HG03521 (cell line): ENCODE measurements around the gene CNOT4.
"Not testable (repeated sequence)": the region's sequence is repeated elsewhere in the genome, so short reads cannot be mapped to it uniquely, and the experiment has no call there.

ENCODE experiments used
- ATAC-seq: cut with Tn5 transposase; IDR thresholded peaks from one replicate; pipeline ENCODE4 v1.9.1; 2021; ENCODE audit warnings: mild to moderate bottlenecking, moderate library complexity; ENCODE audit not compliant: unreplicated experiment

Gene CNOT4

GRCh38 chr7:135368416-135369186 is 141.3 kb downstream of the CNOT4 start:
- ATAC-seq, result no peak

- ATAC-seq, result no peak
Observed at GRCh38 chr7:135366843-135367508, 142.9 kb downstream of the CNOT4 start.

GRCh38 chr7:135365721-135366120 is 144.2 kb downstream of the CNOT4 start:
- ATAC-seq, result no peak

- no peak for ATAC-seq
Observed at GRCh38 chr7:135364206-135364605, 145.7 kb downstream of the CNOT4 start.

- no peak for ATAC-seq
Observed at GRCh38 chr7:135362871-135363270, 147.0 kb downstream of the CNOT4 start.

GRCh38 chr7:135361788-135362187 is 148.1 kb downstream of the CNOT4 start:
- no peak for ATAC-seq

DNA sequence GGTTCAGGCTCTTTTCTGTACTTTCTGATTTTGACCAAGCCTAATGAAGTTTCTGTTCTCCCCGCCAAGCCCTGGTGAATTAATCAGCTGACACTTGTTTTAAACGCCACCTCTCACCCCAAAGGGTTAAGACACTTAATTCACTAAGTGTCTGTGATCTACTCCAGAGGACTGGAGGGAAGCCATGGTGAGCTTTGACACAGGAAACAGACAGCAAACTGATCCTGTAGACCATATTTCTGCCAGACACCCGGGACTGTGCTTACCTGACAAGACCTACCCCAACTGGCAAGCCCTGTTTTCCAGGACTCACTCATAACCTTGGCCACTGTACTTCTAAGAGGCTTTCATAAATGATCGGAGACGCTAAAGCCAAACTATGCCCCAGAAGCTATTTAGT is 150.3 kb downstream of the CNOT4 start:
- ATAC-seq, result no peak

DNA sequence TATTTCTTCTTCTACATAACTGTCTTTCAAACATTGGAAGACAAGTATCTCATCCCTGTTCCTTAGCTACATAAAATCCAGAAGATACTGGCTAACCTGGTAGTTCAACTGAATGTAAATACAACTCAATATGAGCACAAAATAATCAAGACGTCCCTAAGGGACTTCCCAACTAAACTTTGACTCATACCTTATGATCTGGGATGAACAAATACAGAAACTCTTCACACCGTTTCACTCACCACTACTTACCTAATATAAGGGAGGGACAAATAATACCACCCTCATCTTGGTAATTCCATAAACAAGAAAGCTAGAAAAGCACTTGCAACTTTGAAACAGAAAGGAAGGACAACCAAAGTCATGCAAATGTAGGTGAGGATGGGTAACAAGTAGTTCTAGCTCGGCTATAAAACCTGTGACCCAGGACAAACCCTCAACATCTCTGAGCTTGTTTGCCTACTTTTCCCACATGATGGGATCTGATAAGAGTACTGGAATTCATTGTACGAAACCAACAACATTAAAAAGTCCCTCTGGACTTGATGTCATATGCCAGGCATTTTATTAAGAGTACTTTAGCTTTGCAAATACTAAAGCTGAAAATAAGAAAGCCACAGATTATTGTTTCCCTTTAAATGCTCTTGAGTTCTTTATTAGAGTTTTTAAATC is 154.4 kb downstream of the CNOT4 start:
- no peak for ATAC-seq

- no peak for ATAC-seq
Observed at GRCh38 chr7:135353832-135354231, 156.1 kb downstream of the CNOT4 start.

DNA sequence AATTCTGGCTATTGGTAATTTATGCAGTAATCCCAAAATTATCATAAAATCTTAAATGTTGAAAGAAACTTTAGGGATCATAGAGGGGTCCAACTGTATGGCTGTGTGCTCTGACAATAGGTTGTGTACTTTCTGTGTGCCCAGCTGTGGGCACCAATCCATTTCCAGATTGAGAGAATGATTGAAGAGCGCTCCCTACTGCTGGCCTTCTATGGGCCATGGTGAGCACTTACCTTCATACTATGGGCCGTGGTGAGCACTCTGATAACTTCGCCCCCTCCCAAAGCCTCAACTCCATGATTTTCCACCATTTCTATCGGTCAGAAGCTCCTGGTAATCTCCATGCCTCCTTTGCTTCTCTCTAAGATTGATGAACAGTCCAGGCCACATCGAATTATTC is 157.6 kb downstream of the CNOT4 start:
- ATAC-seq, result no peak

DNA sequence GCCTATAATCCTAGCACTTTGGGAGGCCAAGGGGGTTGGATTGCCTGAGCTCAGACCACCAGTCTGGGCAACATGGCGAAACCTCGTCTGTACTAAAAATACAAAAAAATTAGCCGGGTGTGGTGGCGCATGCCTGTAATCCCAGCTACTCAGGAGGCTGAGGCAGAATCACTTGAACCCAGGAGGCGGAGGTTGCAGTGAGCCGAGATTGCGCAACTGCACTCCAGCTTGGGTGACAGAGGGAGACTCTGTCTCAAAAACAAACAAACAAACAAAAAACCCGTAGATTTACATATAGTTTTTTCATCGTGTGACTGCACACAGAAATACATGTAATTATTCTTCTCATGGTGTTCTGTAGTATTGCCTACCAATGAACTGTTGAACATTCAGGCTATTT is 158.8 kb downstream of the CNOT4 start:
- not testable (repeated sequence) for ATAC-seq

- ATAC-seq, result no peak
Observed at GRCh38 chr7:135349746-135350145, 160.2 kb downstream of the CNOT4 start.

- no peak for ATAC-seq
Observed at GRCh38 chr7:135348493-135348892, 161.4 kb downstream of the CNOT4 start.

- no peak for ATAC-seq
Observed at GRCh38 chr7:135343361-135343760, 166.5 kb downstream of the CNOT4 start.

- no peak for ATAC-seq
Observed at GRCh38 chr7:135342887-135343286, 167.0 kb downstream of the CNOT4 start.

DNA sequence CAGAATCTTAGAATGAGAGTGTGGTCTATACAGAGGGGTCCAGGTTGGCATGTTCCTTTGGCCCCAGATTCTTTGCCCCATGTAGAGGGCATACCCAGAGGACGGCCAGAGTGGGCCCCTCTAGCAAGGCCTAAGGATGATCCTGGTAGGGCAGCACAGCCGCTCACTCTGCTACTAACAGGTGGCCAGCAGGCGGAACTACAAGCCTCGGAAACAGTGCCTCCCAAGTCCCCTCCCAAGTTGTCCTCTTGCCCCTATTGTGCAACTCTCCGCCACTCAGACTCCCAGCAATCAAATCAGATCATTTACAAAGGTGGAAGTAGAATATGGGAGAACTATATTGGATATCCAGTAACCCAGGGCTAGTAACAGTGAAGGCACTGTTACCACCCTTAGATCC is 168.9 kb downstream of the CNOT4 start:
- ATAC-seq, result no peak

DNA sequence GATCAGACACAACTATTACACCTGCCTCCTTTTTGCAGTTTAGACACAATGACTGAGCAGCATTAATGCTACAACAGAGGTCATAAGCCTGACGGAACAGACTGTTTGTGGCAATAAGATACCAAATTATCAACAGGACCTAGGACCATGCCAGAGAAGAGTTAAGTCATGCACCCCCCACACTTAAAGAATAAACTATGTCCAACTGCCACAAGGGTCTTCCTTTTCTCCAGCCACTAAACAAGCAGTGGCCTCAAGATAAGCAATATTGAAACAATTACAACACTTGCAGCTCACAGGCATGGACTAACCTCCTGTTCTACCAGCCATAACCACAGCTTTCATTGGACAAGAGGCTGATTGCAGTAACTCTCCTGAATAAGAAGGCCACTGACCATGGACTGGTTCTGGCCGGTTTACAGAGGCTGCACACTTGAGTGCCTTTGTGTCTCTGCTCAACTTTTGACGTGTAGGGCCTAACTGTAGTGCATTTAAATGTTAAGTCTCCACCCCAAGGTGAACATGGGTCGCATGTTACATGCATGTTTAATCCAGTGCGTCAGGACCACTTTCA is 171.8 kb downstream of the CNOT4 start:
- ATAC-seq, result no peak

DNA sequence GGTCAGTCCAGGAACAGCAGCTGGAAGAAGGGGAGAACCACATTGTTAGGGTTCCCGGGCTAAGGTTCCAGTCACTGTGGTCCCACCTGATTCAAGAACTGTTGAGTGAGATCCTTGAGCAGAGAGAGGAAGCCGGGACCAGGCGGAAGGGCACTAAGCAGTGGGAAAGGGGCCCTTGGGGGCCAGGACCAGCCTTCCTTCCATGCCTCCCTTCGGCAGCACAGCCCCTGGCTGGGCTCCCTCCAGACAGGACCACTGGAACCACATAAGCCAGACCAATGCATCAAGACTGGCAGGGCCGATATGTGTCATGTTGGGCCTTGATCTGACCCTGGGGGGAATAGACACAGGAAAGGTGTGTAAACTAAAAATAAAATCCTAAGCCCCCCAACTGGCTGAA is 172.4 kb downstream of the CNOT4 start:
- no peak for ATAC-seq

- ATAC-seq, result no peak
Observed at GRCh38 chr7:135335628-135336139, 174.2 kb downstream of the CNOT4 start.

DNA sequence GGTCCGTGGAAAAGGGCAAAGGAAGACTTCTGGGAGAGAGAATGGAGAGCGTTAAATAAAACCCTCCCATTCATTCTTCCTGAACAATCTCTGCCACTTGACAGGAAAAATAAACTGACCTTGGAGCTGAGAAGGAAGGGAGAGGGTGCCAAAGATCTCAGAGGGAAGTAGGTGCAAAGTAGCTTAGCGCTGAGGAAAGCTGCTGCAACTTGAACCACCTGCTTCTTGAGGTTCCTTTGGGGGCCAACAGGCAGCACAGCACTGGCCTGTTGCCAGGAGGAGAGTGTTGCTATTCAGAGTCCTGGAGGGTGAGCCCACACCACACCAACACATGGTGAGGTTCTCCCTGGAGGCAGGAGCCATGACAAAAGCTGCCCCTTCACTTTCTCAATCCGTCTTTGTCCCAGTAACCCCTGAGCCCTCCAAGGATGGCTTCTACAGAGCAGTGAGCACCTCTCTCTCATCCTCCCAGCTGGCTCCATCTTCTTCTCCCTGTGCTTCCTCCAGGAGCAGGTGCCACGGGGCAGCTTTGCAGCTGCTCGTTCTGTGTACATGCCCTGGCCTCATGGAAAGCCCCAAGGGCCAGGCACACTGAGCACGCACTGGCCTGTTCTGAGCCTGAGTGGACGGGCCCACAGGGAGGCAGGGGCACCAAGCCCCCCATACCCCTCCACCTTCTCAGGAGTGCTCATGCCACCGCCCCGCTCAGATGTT is 174.9 kb downstream of the CNOT4 start:
- ATAC-seq, result no peak

- ATAC-seq, result no peak
Observed at GRCh38 chr7:135333946-135334345, 176.0 kb downstream of the CNOT4 start.
